Measurements from ENCODE around the gene THOP1.

GRCh38 chr19:2793577-2793976, 8.3 kb downstream of the THOP1 start:
- TF ChIP-seq CTCF (IDR thresholded peaks at IDR 0.05) (no peak), EZH2phosphoT487 (IDR thresholded peaks at IDR 0.05) (no peak)

Data from neural progenitor cell (in vitro differentiated cells).